ENCODE data around the gene FBXL19.
A peak's percentile ranks its signal among the peaks of the same experiment; 100 is the strongest.

Gene FBXL19

GRCh38 chr16:30985401-30986128 lies 62.2 kb downstream of the FBXL19 start:
- no peak for DNase-seq (ENCODE audit: low read depth in 1 of 2, low spot score in 1 of 2)

GRCh38 chr16:30986129-30986991 lies 63.0 kb downstream of the FBXL19 start:
- no peak for DNase-seq (ENCODE audit: low read depth in 1 of 2, low spot score in 1 of 2)

GRCh38 chr16:30987581-30988190 lies 64.3 kb downstream of the FBXL19 start:
- no peak for DNase-seq (ENCODE audit: low read depth in 1 of 2, low spot score in 1 of 2)

- DNase-seq (ENCODE audit: low read depth in 1 of 2, low spot score in 1 of 2), result no peak
These were observed 66.2 kb downstream of the FBXL19 start for GRCh38 chr16:30989469-30990047.

DNA sequence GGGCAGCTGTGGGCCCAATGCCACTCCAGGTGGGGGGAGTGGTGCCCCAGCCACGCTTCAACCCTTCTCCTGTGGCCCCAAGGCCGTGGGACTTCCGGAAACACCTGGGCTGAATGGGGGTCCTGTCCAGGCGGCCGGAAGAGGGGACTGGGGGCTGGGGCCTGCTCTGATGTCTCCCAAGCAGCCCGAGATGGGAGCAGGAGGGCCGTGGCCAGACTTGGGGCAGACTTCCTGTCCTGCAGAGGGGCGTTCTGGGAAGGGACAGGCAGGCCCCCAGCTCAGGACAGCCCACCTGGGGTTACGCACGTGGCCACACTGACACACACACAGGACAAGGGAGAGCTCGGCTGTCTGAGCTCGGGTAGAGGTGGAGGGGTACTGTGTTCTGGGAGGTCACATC lies 66.7 kb downstream of the FBXL19 start:
- no peak for DNase-seq (ENCODE audit: low read depth in 1 of 2, low spot score in 1 of 2)

DNA sequence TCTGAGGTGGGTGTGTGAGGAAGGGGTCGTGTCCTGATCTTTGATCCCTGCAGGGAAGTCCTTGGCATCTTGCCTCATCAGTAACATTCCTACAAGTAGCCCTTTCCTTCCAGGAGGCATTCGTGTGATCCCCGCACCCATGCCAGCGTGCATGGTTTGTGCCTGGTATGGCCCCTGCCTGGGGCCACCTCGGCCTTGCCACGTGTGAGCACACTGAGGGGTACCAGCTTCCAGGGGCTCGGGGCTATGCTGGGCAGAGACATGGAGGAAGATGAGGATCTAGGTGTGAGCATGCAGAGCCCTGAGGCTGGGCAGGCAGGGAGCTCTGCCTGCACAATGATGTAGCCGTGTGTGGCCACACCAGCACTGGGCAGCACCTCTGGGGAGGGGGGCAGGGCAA lies 67.7 kb downstream of the FBXL19 start:
- no peak for DNase-seq (ENCODE audit: low read depth in 1 of 2, low spot score in 1 of 2)

DNA sequence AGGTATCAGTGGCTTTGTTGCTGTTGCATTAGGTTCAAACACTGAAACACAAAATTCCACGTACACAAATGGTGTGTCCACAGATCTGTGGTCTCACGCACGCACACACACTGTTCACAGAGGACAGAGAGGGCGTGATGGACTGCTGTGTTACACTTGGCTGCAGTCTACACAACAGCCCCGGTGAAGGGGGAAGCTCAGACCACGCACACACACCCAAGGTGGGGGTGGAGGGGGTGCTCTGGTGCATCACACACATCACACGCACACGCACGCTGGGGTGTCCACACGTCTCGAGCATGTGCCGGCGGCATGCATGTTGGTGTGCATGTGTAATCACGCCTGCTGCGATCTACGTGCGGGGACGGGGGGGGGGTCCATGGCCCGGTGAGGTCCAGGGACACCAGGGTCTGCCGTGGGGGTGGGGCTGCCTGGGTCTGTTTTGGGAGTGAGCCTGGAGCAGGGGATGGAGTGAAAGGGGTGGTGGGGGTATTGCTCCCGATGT lies 69.0 kb downstream of the FBXL19 start:
- no peak for DNase-seq (ENCODE audit: low read depth in 1 of 2, low spot score in 1 of 2)

DNA sequence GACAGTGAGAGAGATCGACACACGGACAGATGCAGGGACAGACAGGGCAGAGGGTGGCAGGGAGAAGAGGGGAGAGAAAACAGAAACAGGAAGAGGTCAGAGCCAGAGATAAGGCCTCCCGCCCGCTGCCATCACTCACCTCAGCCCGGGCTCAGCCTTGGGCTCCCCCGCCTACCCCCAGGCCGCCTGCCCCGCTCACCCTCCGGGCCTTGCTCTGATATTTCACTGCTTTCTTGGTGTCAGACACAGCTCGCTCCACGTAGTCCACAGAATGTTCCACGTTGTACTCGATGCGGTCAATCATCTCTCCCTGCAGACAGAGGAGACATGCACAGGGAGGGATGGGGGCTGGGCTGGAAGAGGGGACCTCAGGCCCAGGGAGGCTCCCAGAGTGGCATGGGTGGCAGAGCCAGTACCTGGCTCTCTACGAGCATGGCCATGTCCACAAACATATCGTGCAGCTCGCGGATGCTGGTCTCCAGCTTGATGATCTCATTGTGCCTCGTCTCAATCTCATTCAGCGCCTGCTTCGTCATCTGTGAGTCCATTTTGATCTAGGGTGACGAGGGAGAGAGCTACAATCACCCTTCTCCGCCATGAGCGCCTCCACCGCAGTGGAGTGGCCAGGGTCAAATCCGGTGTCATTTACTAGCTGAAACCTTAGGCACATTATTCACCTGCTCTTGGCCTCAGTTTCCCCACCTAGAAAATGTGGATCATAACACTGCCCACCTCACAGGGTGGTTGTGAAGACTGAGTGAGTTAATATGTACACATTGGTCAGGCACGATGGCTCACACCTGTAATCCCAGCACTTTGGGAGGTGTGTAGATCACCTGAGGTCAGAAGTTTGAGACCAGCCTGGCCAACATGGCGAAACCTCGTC lies 69.8 kb downstream of the FBXL19 start:
- DNase-seq (ENCODE audit: low read depth in 1 of 2, low spot score in 1 of 2), result no peak

DNA sequence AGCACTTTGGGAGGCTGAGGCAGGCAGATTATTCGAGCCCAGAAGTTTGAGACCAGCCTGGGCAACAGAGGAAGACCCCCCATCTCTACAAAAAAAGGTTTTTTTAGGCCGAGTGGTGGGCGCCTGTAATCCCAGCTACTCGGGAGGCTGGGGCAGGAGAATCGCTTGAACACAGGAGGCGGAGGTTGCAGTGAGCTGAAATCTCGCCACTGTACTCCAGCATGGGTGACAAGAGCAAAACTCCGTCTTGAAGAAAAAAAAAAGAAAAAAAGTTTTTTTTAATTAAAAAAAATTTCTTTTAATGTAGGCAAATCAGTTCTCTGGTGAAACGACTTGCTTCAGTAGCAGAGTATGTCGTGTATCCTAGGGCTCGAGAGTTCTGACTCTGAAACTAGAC lies 72.6 kb downstream of the FBXL19 start:
- no peak for DNase-seq (ENCODE audit: low read depth in 1 of 2, low spot score in 1 of 2)

- no peak for DNase-seq (ENCODE audit: low read depth in 1 of 2, low spot score in 1 of 2)
These were observed 73.1 kb downstream of the FBXL19 start for GRCh38 chr16:30996324-30996984.

GRCh38 chr16:30996985-30997724 lies 73.8 kb downstream of the FBXL19 start:
- DNase-seq (ENCODE audit: low read depth in 1 of 2, low spot score in 1 of 2), result peak; percentile 57 to 74

DNA sequence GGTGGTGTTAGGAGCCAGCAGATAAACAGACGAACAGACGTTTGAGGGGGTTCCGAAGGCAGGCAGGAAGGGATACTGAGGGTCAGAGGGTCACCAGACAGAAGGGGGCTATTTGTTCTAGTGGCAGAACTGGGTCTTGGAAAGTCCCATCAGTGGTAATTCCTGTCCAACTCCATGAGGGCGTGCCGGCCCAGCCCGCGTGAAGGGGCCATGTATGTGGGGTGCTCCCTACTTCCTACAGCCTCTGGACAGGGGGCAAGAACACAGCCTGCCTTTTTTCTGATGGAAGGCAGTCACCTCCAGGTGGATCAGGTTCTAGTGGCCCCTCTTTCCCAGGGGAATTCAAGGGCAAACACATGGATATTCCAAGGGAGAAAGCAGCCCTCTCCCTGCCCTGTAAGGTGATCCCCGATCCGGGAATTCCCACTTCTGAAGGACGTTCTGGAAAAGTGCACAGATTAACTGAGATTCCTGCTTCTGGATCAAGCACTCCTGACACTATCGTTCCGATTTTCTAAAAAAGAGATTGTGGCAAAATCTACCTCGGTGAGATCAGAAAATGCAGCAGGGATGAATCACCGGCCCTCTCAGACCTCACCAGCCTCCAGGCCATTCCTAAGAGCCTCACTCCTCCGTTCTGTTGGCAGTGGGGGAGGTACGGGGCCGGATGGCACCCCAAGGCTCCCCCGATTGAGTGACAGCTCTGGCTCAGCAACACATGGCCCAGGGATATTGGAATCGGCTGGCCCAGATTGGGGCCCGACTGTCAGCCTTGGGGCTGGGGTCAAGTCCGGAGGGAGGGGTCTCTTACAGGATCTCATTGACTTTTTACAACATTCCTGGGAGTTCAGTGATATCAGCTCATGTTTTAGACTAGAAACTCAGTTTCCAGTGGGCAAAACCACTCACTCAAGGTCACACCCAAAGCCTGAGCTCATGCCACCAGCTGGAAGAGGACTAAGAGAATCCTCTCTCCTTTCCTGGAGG lies 74.6 kb downstream of the FBXL19 start:
- DNase-seq (ENCODE audit: low read depth in 1 of 2, low spot score in 1 of 2), result no peak
